K562 (cell line): ENCODE results near the gene FBXO22.

Source experiments
- CHD2 ChIP-seq: IDR thresholded peaks from 2 replicates; pipeline ENCODE4 v1.6.1; 2011; ENCODE audit warnings: low read depth, low read length
- EZH2 ChIP-seq: IDR thresholded peaks from 2 replicates; pipeline ENCODE4 v1.6.1; 2012; ENCODE audit warnings: low read depth, mild to moderate bottlenecking, inconsistent platforms, low read length, borderline replicate concordance
- NCOA1 ChIP-seq: fragments of 450-650 bp; IDR thresholded peaks from 2 replicates; pipeline ENCODE4 v1.6.1; 2016; ENCODE audit warnings: low read depth
- POLR2AphosphoS5 ChIP-seq: IDR thresholded peaks from 2 replicates; pipeline ENCODE4 v1.6.1; 2011; ENCODE audit warnings: mild to moderate bottlenecking, low read depth, low read length, moderate library complexity; ENCODE audit not compliant: control insufficient read depth, insufficient read depth
- RAD51 ChIP-seq: fragments of 450-650 bp; IDR thresholded peaks from 2 replicates; pipeline ENCODE4 v1.7.1; 2016; ENCODE audit warnings: low read depth, mild to moderate bottlenecking, borderline replicate concordance
- SAFB ChIP-seq: fragments of 200-400 bp; formaldehyde crosslinking; IDR thresholded peaks from 2 replicates; pipeline ENCODE4 v1.6.1; 2017; ENCODE audit warnings: low read depth, low read length, borderline replicate concordance
- SIX5 ChIP-seq, 2 experiments: IDR thresholded peaks; 2 replicates each; pipeline ENCODE4 v1.6.1; 2011; ENCODE audit warnings: low read length in 2 of 2, borderline replicate concordance in 1 of 2, low read depth in 1 of 2, mild to moderate bottlenecking in 1 of 2, moderate library complexity in 1 of 2; ENCODE audit not compliant: insufficient read depth in 1 of 2
- ZKSCAN8 ChIP-seq: fragments of 200-800 bp; sonication (Bioruptor generic); IDR thresholded peaks from 2 replicates; pipeline ENCODE4 v1.6.1; 2016; ENCODE audit warnings: missing genetic modification characterization, missing compliant biosample characterization
- TF ChIP-seq, protein P1 (sequence below): sonication (generic); formaldehyde crosslinking; IDR thresholded peaks from 2 replicates; pipeline ENCODE4 v1.9.0; 2022; ENCODE audit warnings: mild to moderate bottlenecking, missing genetic modification reagents
- TF ChIP-seq, protein P2 (sequence below), 3 experiments: IDR thresholded peaks in 2 of 3; conservative IDR thresholded peaks in 1 of 3; 2 replicates each; pipeline ENCODE4 v1.5.1; 2011 to 2012; ENCODE audit warnings: low read length in 3 of 3, mild to moderate bottlenecking in 3 of 3, control low read depth in 2 of 3, improper control_type of control experiment in 1 of 3, inconsistent platforms in 1 of 3, low read depth in 1 of 3, mixed read lengths in 1 of 3, moderate library complexity in 1 of 3; ENCODE audit not compliant: insufficient read depth in 2 of 3

DNA sequence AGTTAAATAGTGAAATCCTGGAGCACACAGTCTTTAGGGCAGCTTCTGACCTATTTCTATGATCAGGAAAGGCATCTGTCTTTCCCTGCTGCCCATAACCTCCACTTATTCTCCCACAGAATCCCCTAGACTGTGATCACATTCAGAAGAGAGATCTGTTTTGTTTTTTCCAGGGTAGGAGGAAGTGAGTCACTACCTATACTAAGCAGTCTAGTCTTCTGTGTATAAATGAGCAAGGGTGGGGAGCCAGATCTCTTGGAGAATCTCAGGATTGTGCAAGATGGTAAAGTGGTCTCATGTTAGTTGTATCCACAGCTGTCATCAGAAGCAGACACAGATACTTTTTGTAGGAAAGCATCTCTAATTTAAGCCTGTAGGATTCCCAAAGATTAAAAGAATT is 11.8 kb upstream of the FBXO22 start:
- no peak for TF ChIP-seq RAD51
- TF ChIP-seq, protein P1, sequence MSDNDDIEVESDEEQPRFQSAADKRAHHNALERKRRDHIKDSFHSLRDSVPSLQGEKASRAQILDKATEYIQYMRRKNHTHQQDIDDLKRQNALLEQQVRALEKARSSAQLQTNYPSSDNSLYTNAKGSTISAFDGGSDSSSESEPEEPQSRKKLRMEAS (CRISPR knock-in tag): no peak
- no peak for TF ChIP-seq EZH2
- TF ChIP-seq NCOA1: no peak
- TF ChIP-seq CHD2: no peak
- no peak for TF ChIP-seq SAFB
- TF ChIP-seq POLR2AphosphoS5: no peak
- TF ChIP-seq, protein P2, sequence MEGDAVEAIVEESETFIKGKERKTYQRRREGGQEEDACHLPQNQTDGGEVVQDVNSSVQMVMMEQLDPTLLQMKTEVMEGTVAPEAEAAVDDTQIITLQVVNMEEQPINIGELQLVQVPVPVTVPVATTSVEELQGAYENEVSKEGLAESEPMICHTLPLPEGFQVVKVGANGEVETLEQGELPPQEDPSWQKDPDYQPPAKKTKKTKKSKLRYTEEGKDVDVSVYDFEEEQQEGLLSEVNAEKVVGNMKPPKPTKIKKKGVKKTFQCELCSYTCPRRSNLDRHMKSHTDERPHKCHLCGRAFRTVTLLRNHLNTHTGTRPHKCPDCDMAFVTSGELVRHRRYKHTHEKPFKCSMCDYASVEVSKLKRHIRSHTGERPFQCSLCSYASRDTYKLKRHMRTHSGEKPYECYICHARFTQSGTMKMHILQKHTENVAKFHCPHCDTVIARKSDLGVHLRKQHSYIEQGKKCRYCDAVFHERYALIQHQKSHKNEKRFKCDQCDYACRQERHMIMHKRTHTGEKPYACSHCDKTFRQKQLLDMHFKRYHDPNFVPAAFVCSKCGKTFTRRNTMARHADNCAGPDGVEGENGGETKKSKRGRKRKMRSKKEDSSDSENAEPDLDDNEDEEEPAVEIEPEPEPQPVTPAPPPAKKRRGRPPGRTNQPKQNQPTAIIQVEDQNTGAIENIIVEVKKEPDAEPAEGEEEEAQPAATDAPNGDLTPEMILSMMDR (IDR thresholded peaks at IDR 0.05 in 2 of 3, conservative IDR thresholded peaks at IDR 0.05 in 1 of 3; ENCODE audit: insufficient read depth in 2 of 3, low read depth in 1 of 3, low read length in 3 of 3): no peak
- no peak for TF ChIP-seq SIX5 (IDR thresholded peaks at IDR 0.05; ENCODE audit: borderline replicate concordance in 1 of 2, insufficient read depth in 1 of 2, low read depth in 1 of 2, low read length in 2 of 2)
- TF ChIP-seq ZKSCAN8 (CRISPR knock-in tag): no peak
